Keratinocyte (primary cell): Measurements from ENCODE around the gene RICTOR.

ENCODE experiments used
- EZH2 ChIP-seq: IDR thresholded peaks from one replicate; pipeline ENCODE4 v1.6.1; 2012; ENCODE audit warnings: inconsistent platforms, mild to moderate bottlenecking, low read length, moderate library complexity
- TF ChIP-seq, protein P1 (sequence below), 3 experiments: IDR thresholded peaks in 1 of 3; conservative IDR thresholded peaks in 1 of 3; optimal IDR thresholded peaks in 1 of 3; 2 replicates in 2 of 3; 3 replicates in 1 of 3; pipeline versions ENCODE3 to v1.5.1; 2011; ENCODE audit warnings: low read length in 3 of 3, mild to moderate bottlenecking in 3 of 3, moderate library complexity in 2 of 3, control low read depth in 1 of 3, inconsistent platforms in 1 of 3; ENCODE audit not compliant: insufficient read depth in 2 of 3; ENCODE audit errors: extremely low read depth in 1 of 3

- TF ChIP-seq, protein P1, sequence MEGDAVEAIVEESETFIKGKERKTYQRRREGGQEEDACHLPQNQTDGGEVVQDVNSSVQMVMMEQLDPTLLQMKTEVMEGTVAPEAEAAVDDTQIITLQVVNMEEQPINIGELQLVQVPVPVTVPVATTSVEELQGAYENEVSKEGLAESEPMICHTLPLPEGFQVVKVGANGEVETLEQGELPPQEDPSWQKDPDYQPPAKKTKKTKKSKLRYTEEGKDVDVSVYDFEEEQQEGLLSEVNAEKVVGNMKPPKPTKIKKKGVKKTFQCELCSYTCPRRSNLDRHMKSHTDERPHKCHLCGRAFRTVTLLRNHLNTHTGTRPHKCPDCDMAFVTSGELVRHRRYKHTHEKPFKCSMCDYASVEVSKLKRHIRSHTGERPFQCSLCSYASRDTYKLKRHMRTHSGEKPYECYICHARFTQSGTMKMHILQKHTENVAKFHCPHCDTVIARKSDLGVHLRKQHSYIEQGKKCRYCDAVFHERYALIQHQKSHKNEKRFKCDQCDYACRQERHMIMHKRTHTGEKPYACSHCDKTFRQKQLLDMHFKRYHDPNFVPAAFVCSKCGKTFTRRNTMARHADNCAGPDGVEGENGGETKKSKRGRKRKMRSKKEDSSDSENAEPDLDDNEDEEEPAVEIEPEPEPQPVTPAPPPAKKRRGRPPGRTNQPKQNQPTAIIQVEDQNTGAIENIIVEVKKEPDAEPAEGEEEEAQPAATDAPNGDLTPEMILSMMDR (optimal IDR thresholded peaks at IDR 0.05 in 1 of 3, IDR thresholded peaks at IDR 0.05 in 1 of 3, conservative IDR thresholded peaks at IDR 0.05 in 1 of 3; ENCODE audit: extremely low read depth in 1 of 3, insufficient read depth in 2 of 3, low read length in 3 of 3), result no peak
- no peak for TF ChIP-seq EZH2
These were observed 6.1 kb downstream of the RICTOR start for GRCh38 chr5:39068099-39068498.
